H9 (cell line): ENCODE measurements around the gene CRLF2. TPM values are rescaled to one million over a fixed set of nuclear protein-coding genes. Genes with fewer than 3 reads are reported as not detected.
"Not testable (repeated sequence)": the region's sequence is repeated elsewhere in the genome, so short reads cannot be mapped to it uniquely, and the experiment has no call there.

ENCODE experiments used
- DNase-seq: peaks from one replicate; pipeline ENCODE4 v3.0.0-alpha.2; 2017
- H2AFZ ChIP-seq: one replicate; pipeline ENCODE4 v1.6.1; 2013; ENCODE audit warnings: mild to moderate bottlenecking, low read length, control low read depth, moderate library complexity
- H2AK5ac ChIP-seq: 2 replicates; pipeline ENCODE4 v1.6.1; 2013; ENCODE audit warnings: low read length, control low read depth, mixed read lengths; ENCODE audit not compliant: insufficient read length
- H2BK120ac ChIP-seq: one replicate; pipeline ENCODE4 v1.6.1; 2013; ENCODE audit warnings: low read depth, mild to moderate bottlenecking, low read length, control low read depth, inconsistent platforms; ENCODE audit not compliant: poor library complexity, severe bottlenecking
- H2BK12ac ChIP-seq: 2 replicates; pipeline ENCODE4 v1.6.1; 2013; ENCODE audit warnings: low read length, control low read depth, mixed read lengths, low read depth; ENCODE audit not compliant: insufficient read length
- H2BK15ac ChIP-seq: 2 replicates; pipeline ENCODE4 v1.6.1; 2013; ENCODE audit warnings: low read depth, low read length, control low read depth
- H2BK20ac ChIP-seq: one replicate; pipeline ENCODE4 v1.6.1; 2013; ENCODE audit warnings: low read depth, mild to moderate bottlenecking, low read length, control low read depth, inconsistent platforms; ENCODE audit not compliant: poor library complexity, severe bottlenecking
- H2BK5ac ChIP-seq: 2 replicates; pipeline ENCODE4 v1.6.1; 2013; ENCODE audit warnings: low read length, control low read depth, mixed read lengths; ENCODE audit not compliant: insufficient read length
- H3K14ac ChIP-seq: 2 replicates; pipeline ENCODE4 v1.6.1; 2013; ENCODE audit warnings: low read length, control low read depth; ENCODE audit not compliant: insufficient read depth
- H3K18ac ChIP-seq: 2 replicates; pipeline ENCODE4 v1.6.1; 2013; ENCODE audit warnings: low read depth, mild to moderate bottlenecking, mixed read lengths, low read length, control low read depth; ENCODE audit not compliant: insufficient read length
- H3K23ac ChIP-seq: 2 replicates; pipeline ENCODE4 v1.6.1; 2013; ENCODE audit warnings: low read length, control low read depth, mixed read lengths, low read depth; ENCODE audit not compliant: insufficient read length
- H3K23me2 ChIP-seq: 2 replicates; pipeline ENCODE4 v1.6.1; 2013; ENCODE audit warnings: low read depth, mild to moderate bottlenecking, mixed read lengths, low read length, control low read depth; ENCODE audit not compliant: insufficient read length, poor library complexity, severe bottlenecking
- H3K27ac ChIP-seq: 2 replicates; pipeline ENCODE4 v1.5.1; 2013; ENCODE audit warnings: low read length, control low read depth, mixed read lengths, low read depth; ENCODE audit not compliant: insufficient read length
- H3K27me3 ChIP-seq: 2 replicates; pipeline ENCODE4 v1.6.1; 2013; ENCODE audit warnings: low read length, control low read depth, inconsistent platforms; ENCODE audit not compliant: insufficient read depth
- H3K4ac ChIP-seq: 2 replicates; pipeline ENCODE4 v1.6.1; 2013; ENCODE audit warnings: low read depth, mild to moderate bottlenecking, control low read depth, inconsistent platforms, low read length, moderate library complexity
- H3K4me1 ChIP-seq: 2 replicates; pipeline ENCODE4 v1.6.1; 2013; ENCODE audit warnings: low read length, control low read depth, inconsistent platforms; ENCODE audit not compliant: insufficient read depth
- H3K4me2 ChIP-seq: 2 replicates; pipeline ENCODE4 v1.6.1; 2013; ENCODE audit warnings: low read length, control low read depth, mixed read lengths; ENCODE audit not compliant: insufficient read length, insufficient read depth
- H3K56ac ChIP-seq: 2 replicates; pipeline ENCODE4 v1.6.1; 2013; ENCODE audit warnings: low read depth, mild to moderate bottlenecking, mixed read lengths, low read length, control low read depth; ENCODE audit not compliant: insufficient read length
- H3K79me1 ChIP-seq: 2 replicates; pipeline ENCODE4 v1.6.1; 2013; ENCODE audit warnings: low read depth, mild to moderate bottlenecking, moderate library complexity, low read length, control low read depth, inconsistent platforms; ENCODE audit not compliant: insufficient read depth, poor library complexity, severe bottlenecking
- H3K79me2 ChIP-seq: 2 replicates; pipeline ENCODE4 v1.6.1; 2013; ENCODE audit warnings: low read length, control low read depth, inconsistent platforms; ENCODE audit not compliant: insufficient read depth
- H3K9ac ChIP-seq: 2 replicates; pipeline ENCODE4 v1.6.1; 2013; ENCODE audit warnings: low read length, control low read depth, mixed read lengths; ENCODE audit not compliant: insufficient read length; ENCODE audit errors: extremely low read depth
- H3K9me3 ChIP-seq: one replicate; pipeline ENCODE4 v1.6.1; 2013; ENCODE audit warnings: low read depth, low read length, inconsistent platforms; ENCODE audit not compliant: control insufficient read depth
- H3T11ph ChIP-seq: one replicate; pipeline ENCODE4 v1.6.1; 2013; ENCODE audit warnings: mild to moderate bottlenecking, low read length, control low read depth, inconsistent platforms
- H4K20me1 ChIP-seq: one replicate; pipeline ENCODE4 v1.6.1; 2013; ENCODE audit not compliant: control insufficient read depth, insufficient read length, insufficient read depth
- H4K5ac ChIP-seq: 2 replicates; pipeline ENCODE4 v1.6.1; 2013; ENCODE audit warnings: low read depth, mild to moderate bottlenecking, mixed read lengths, low read length, control low read depth; ENCODE audit not compliant: insufficient read length
- H4K8ac ChIP-seq: replicated peaks from 2 replicates; pipeline ENCODE4 v1.6.1; 2013; ENCODE audit warnings: low read length, control low read depth, mixed read lengths, low read depth; ENCODE audit not compliant: insufficient read length
- H4K91ac ChIP-seq: 2 replicates; pipeline ENCODE4 v1.6.1; 2013; ENCODE audit warnings: low read depth, mild to moderate bottlenecking, moderate library complexity, mixed read lengths, low read length, control low read depth; ENCODE audit not compliant: insufficient read length
- H3K27ac Mint-ChIP-seq, 3 experiments: 2 replicates in 2 of 3; 3 replicates in 1 of 3; pipeline ENCODE4 v1.8.0; 2020 to 2021; ENCODE audit warnings: mixed read lengths in 3 of 3, mild to moderate bottlenecking in 1 of 3, moderate library complexity in 1 of 3
- H3K27me3 Mint-ChIP-seq: 2 replicates; pipeline ENCODE4 v1.8.0; 2021; ENCODE audit warnings: low read depth, mild to moderate bottlenecking, moderate library complexity, mixed read lengths
- H3K36me3 Mint-ChIP-seq, 3 experiments: 2 replicates in 2 of 3; 3 replicates in 1 of 3; pipeline ENCODE4 v1.8.0; 2020 to 2021; ENCODE audit warnings: low read depth in 3 of 3, mixed read lengths in 3 of 3; ENCODE audit not compliant: insufficient read depth in 1 of 3
- H3K4me1 Mint-ChIP-seq, 2 experiments: 2 replicates each; pipeline ENCODE4 v1.8.0; 2020; ENCODE audit warnings: mixed read lengths in 2 of 2
- H3K4me3 Mint-ChIP-seq, 2 experiments: 2 replicates in 1 of 2; 3 replicates in 1 of 2; pipeline ENCODE4 v1.8.0; 2020 to 2021; ENCODE audit warnings: mild to moderate bottlenecking in 2 of 2, mixed read lengths in 2 of 2, moderate library complexity in 1 of 2
- H3K9me3 Mint-ChIP-seq, 2 experiments: 2 replicates in 1 of 2; 3 replicates in 1 of 2; pipeline ENCODE4 v1.8.0; 2020; ENCODE audit warnings: mild to moderate bottlenecking in 2 of 2, mixed read lengths in 2 of 2, moderate library complexity in 1 of 2
- WGBS: extraction: QIAGEN DNeasy Blood & Tissue Kit; methylation state at CpG from one replicate; pipeline ENCODE4 v1.1.7; 2013; ENCODE audit warnings: missing lambda C conversion rate, low lambda C conversion rate, mixed read lengths; ENCODE audit not compliant: insufficient read length; ENCODE audit errors: extremely low coverage; 5-methylcytosine and 5-hydroxymethylcytosine counted together
- total RNA-seq: library from RNA; stranded (reverse); gene quantifications from 2 replicates; pipeline ENCODE4 v1.2.1, GENCODE V29; 2021
- TF ChIP-seq, protein P1 (sequence below): fragments of 200-600 bp; sonication (generic); conservative IDR thresholded peaks from 3 replicates; pipeline ENCODE4 v1.8.0; 2021; ENCODE audit warnings: antibody characterized with exemption, mild to moderate bottlenecking

Gene CRLF2
- total RNA-seq, 1 experiment from 2014 or later, result not detected

DNA sequence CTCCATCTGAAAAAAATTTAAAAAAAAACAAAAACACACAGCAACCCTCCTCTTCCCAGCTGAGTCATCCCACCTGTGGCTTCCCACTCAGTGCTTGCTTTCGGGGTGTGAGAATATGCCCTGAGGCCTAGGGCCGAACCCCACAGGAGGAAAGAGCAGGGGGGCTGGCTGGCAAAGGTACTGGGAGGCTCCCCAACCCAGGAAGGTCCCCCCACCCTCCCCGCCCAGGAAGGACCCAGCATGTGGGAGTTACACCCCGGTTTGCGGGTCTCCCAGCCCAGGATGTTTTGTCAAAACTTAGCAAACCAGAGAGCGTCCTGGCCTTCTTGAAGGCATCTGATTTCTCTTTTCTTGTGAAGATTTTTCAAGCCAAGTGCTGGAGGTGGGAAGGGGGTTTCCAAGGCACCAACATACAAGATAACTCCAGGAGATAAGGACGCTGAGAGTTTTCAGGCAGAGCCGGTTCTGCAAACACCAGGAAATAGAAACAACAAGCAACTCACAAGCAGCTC is 30.5 kb upstream of the CRLF2 start:
- no peaks in the 10 kb centered on the region for H3K36me3 Mint-ChIP-seq
- H3K4me3 Mint-ChIP-seq, result no peak overlapping the region
- Histone ChIP-seq H2BK20ac (no peak overlapping the region), H3K56ac (no peak overlapping the region), H2AK5ac (no peak overlapping the region), H3T11ph (no peak overlapping the region), H3K4me2 (no peak overlapping the region), H2BK15ac (no peak overlapping the region), H3K14ac (peak overlapping the region; percentile 75; the same call in 1 of the 2 replicates), H3K27me3 (no peaks in the 10 kb centered on the region), H2BK5ac (peak overlapping the region; percentile 53), H3K18ac (peak overlapping the region; percentile 93), H4K91ac (no peak overlapping the region), H4K20me1 (no peaks in the 10 kb centered on the region), H3K23ac (no peak overlapping the region), H2BK12ac (peak overlapping the region; percentile 94), H4K5ac (no peak overlapping the region), H3K9ac (no peak overlapping the region), H2BK120ac (peak overlapping the region; percentile 55), H3K23me2 (no peaks in the 10 kb centered on the region), H3K27ac (peak overlapping the region; percentile 46), H4K8ac (no peak overlapping the region), H3K4ac (no peak overlapping the region; the same call in 1 of the 2 replicates), H3K79me2 (no peaks in the 10 kb centered on the region), H3K4me1 (no peaks in the 10 kb centered on the region; the same call in 1 of the 2 replicates), H3K9me3 (no peaks in the 10 kb centered on the region), H2AFZ (no peak overlapping the region), H3K79me1 (no peaks in the 10 kb centered on the region)
- peak overlapping the region; percentile 94 to 96 (median 96); a peak in 4 of 7 replicates for H3K27ac Mint-ChIP-seq
- peaks cover 13 to 22% of the 10 kb centered on the region in 2 experiments for H3K4me1 Mint-ChIP-seq
- WGBS, result no CpG with 5 or more reads among the region's 8 CpGs
- DNase-seq, result peak; percentile 43
- H3K9me3 Mint-ChIP-seq, result peaks cover 2 to 3% of the 10 kb centered on the region in 2 experiments; a peak in 2 of 5 replicates
- peaks cover 1% of the 10 kb centered on the region; the same call in 1 of the 2 replicates for H3K27me3 Mint-ChIP-seq
- TF ChIP-seq, protein P1, sequence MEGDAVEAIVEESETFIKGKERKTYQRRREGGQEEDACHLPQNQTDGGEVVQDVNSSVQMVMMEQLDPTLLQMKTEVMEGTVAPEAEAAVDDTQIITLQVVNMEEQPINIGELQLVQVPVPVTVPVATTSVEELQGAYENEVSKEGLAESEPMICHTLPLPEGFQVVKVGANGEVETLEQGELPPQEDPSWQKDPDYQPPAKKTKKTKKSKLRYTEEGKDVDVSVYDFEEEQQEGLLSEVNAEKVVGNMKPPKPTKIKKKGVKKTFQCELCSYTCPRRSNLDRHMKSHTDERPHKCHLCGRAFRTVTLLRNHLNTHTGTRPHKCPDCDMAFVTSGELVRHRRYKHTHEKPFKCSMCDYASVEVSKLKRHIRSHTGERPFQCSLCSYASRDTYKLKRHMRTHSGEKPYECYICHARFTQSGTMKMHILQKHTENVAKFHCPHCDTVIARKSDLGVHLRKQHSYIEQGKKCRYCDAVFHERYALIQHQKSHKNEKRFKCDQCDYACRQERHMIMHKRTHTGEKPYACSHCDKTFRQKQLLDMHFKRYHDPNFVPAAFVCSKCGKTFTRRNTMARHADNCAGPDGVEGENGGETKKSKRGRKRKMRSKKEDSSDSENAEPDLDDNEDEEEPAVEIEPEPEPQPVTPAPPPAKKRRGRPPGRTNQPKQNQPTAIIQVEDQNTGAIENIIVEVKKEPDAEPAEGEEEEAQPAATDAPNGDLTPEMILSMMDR, result no peak

DNA sequence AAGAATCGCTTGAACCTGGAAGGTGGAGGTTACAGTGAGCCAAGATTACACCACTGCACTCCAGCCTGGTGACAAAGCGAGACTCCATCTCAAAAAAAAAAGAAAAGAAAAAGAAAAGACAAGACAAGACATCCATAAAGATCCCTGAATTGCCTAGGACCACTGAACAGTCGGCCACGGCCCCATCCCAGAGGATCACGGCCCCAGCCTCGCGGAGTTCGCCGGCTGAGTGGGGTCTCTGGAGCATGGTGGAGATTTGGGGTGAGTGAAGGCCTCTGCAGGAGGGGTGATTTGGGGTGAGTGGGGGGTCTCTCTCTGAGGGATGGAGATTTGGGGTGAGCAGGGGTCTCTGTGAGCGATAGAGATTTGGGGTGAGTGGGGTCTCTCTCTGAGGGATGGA is 28.1 kb upstream of the CRLF2 start:
- not testable (repeated sequence) for H3K4me2 ChIP-seq, H3K9me3 ChIP-seq, H2BK5ac ChIP-seq, H3K14ac ChIP-seq, H3K9ac ChIP-seq, H3K56ac ChIP-seq, DNase-seq, H3K27ac Mint-ChIP-seq, H3K4ac ChIP-seq, H2BK20ac ChIP-seq, H3T11ph ChIP-seq, H3K23ac ChIP-seq, H3K27me3 ChIP-seq, H4K8ac ChIP-seq, H2BK12ac ChIP-seq, H2BK120ac ChIP-seq, H3K27ac ChIP-seq, H4K5ac ChIP-seq, H3K23me2 ChIP-seq, H3K18ac ChIP-seq, H4K20me1 ChIP-seq, H2AK5ac ChIP-seq, H3K79me1 ChIP-seq, H2BK15ac ChIP-seq, H3K27me3 Mint-ChIP-seq, H4K91ac ChIP-seq, H3K4me3 Mint-ChIP-seq, H2AFZ ChIP-seq, H3K79me2 ChIP-seq, H3K36me3 Mint-ChIP-seq, H3K4me1 ChIP-seq
- Mint-ChIP-seq H3K9me3 (peaks cover 8 to 13% of the 10 kb centered on the region in 2 experiments), H3K4me1 (peaks cover 7 to 16% of the 10 kb centered on the region in 2 experiments)
- WGBS, result no CpG with 5 or more reads among the region's 10 CpGs
